Colon (tissue), 2 donors: Measurements from ENCODE around the gene ZNF12.
"Not testable (repeated sequence)": the region's sequence is repeated elsewhere in the genome, so short reads cannot be mapped to it uniquely, and the experiment has no call there.

ENCODE experiments used
- FAIRE-seq: peaks from 2 replicates; lab custom pipeline; 2012; peaks lifted over from hg19 to GRCh38; lab: Jason Lieb, UNC
- donor health status: control.
- donor health status: control.

The ZNF12 gene

DNA sequence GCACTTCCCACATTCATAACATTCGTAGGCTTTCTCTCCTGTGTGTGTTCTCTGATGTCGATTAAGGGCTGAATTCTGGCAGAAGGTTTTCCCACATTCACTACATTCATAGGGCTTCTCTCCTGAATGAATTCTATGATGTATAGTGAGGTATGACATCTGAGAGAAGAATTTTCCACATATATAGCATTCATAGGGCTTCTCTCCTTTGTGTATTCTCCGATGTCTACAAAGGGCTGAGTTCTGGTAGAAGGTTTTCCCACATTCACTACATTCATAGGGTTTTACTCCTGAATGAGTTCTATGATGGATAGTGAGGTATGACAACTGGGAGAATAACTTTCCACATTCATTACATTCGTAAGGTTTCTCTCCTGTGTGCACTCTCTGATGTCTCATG, 15.6 kb downstream of the ZNF12 start:
- no peak for FAIRE-seq

DNA sequence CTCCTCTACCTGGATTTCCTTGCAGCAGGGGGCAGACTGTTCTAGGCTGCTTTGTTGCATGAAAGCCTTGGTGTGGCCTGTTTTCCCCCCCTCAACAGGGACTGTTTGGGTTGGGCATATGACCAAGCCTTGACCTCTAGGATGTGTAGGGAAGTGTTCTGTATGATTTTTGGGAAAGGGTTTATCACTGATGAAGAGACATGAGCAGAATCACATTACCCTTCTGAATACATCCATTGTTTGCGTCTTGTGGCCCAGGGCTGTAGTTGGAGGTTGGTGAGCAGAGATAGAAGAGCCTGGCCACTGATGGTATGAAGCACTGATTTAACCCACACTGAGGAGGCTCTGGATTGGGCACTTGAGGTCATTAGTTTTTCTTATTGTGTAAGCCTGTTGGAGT, 26.6 kb downstream of the ZNF12 start:
- FAIRE-seq = no peak

DNA sequence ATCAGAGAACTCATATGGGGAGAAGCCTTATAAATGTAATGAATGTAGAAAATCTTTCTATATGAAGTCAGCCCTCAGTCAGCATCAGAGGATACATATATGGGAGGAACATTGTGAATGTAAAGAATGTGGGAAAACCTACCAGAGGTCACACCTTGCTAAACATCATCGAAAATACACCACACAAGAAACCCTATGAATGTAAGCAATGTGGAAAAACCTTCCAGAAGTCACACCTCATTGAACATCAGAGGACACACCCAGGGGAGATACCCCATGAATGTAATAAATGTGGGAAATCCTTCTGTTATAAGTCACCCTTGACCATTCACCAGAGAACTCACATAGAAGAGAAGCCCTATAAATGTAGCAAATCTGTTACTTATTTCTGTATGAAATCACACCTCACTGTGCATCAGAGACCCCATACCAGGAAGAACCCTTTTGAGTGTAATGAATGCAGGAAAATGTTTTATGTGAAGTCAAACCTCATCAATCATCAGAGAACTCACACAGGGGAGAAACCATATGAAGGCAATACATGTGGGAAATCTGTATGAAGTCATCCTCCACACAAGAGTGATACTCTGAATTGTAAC, 30.8 kb downstream of the ZNF12 start:
- no peak for FAIRE-seq

DNA sequence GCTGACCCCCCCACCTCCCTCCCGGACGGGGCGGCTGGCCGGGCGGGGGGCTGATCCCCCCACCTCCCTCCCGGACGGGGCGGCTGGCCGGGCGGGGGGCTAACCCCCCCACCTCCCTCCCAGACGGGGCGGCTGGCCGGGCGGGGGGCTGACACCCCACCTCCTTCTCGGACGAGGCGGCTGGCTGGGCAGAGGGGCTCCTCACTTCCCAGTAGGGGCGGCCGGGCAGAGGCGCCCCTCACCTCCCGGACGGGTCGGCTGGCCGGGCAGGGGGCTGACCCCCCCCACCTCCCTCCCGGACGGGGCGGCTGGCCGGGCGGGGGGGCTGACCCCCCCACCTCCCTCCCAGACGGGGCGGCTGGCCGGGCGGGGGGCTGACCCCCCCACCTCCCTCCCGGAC, 35.9 kb downstream of the ZNF12 start:
- not testable (repeated sequence) for FAIRE-seq

DNA sequence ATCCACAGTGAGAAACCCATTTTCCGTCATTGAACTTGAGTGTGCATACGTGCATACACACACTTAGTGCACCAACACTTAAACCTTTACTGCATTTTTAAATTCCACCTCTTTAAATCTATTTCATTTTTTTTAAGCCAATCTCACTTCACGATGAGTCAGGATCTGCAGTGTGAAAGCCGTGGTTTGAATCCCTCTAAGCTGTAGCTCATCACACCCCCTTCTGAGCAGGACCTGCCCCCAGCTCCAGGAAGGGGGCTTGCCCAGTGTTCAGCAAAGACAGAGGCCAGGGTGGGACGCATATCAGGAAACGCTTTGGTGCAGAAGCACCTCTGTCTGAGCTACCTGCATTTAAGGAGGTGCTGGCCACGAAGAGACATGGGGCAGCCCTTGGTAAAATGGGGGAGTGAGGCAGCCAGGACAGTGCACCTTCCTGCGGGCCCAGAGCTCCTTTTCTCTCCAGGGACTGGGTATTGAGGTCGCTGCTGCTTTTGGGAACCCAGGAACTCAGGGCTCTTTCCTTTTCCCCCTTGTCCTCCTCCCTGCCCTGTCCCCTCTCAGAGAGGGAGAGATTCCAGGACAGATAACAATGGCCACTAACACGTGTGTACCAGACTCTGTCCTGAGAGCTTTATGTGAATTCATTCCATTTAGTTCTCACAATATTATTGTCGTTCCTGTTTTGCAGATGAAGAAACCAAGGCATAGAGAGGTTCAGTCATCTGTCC, 48.0 kb downstream of the ZNF12 start:
- no peak for FAIRE-seq

DNA sequence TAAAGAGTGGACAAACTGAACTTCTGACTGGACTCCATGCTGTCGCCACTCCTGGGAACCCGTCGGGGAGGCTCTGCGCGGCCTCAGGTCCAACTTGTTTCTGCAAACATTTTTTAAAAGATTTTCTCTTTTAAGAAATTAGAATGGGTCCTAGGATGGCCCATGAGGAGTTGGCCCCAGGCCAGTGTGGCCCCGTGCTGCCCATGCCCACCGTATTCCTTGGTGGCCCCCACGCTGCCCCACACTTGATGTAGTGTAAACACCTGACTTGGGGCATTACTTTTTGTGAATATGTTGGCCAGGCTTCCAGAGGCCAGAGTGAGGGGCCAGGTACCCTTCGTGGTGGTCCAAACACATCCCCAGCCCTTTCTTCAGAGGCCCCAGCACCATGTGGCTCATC, 50.3 kb downstream of the ZNF12 start:
- no peak for FAIRE-seq

DNA sequence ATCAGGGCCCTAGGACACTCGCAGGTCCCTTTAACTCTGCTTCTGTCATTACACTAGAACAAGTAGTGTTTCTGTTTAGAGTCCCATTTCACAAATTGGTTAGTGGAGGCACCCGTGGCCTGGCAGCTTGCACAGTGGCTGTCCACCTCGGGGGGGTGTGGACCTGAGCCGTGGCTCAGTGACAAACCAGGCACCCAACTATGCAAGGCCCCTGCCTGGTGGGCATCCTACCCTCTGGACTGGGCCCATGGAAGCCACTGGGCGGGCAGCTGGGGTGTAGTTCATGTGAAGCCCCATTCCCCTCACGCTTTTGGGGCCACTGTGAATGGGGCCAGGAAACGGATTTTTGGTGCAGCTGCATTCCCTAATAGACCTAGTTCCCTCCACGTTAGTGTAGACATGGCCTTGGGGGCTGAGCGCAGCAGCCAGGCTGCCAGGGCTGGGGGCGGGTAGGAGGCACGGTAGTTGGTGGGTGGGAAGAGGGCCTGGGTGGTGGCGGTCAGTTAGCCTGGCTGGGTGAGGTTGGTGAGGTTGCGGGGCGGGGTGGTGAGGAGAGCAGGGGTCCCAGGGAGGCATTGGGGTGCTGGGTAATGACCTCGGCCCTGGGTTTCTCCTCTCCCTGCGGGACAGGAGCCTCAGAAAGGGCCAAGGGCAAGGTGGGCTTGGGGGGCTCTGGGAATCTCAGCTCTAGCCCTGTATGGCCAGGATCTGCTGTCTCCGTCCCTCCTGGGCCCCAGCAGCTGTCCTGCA, 50.9 kb downstream of the ZNF12 start:
- no peak for FAIRE-seq

DNA sequence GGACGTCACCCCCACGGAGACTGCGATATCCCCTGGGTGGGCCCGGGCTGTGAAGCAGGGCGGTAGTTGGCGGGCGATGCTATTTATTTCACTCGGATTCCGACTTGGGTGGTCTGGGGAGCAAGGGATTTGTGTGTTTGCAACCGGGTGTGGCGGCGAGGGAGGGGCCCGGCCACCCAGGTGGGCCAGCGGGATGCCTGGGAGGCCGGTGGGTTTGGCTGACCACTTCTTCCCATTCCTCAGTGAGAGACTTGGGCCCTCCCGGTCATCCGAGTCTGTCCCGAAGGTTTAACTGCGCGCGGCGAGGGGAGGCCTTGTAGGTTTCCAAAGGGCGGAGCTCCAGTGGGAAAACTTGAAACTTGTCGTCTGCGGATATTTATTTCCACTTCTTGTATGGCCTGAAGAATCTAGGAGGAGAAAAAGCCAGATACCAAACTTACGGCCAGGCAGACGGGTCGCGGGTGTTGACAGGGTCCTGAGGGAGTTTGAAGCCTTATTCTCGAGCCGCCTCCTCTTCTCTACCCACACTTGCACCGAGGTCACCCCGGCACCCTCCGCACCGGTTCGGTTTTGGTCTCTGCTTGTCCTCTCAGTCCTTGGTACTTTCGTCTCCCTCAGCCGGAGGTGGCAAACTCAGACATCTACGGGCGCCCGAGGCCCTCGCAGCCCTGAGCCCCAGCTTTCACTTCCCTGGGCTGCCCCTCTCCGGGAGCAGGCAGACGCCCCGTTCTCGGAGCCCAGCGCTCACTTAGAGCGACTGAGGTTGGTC, 51.7 kb downstream of the ZNF12 start:
- FAIRE-seq = no peak

DNA sequence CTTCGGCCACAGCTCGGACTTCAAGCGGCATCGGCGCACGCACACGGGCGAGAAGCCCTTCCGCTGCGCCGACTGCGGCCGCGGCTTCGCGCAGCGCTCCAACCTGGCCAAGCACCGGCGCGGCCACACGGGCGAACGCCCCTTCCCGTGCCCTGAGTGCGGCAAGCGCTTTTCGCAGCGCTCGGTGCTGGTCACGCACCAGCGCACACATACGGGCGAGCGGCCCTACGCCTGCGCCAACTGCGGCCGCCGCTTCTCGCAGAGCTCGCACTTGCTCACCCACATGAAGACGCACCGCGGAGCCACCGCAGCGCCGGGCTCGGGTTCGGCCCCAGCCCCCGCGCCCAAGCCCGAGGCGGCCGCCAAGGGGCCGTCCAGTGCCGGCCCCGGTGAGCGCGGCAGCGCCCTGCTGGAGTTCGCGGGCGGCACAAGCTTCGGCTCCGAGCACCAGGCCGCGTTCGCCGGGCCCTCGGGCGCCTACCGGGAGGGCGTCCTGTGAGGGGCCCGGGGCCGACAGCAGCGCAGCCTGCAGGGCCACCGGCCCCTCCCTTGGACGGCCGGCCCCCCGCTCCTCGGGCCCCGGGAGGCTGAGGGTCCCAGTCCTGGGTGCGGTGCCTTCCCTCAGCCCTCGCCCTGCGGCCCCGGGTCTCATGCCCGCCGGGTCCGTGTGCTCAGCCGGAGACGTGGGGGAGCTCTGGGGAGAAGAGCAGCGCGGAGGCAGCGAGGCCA, 52.5 kb downstream of the ZNF12 start:
- no peak for FAIRE-seq

DNA sequence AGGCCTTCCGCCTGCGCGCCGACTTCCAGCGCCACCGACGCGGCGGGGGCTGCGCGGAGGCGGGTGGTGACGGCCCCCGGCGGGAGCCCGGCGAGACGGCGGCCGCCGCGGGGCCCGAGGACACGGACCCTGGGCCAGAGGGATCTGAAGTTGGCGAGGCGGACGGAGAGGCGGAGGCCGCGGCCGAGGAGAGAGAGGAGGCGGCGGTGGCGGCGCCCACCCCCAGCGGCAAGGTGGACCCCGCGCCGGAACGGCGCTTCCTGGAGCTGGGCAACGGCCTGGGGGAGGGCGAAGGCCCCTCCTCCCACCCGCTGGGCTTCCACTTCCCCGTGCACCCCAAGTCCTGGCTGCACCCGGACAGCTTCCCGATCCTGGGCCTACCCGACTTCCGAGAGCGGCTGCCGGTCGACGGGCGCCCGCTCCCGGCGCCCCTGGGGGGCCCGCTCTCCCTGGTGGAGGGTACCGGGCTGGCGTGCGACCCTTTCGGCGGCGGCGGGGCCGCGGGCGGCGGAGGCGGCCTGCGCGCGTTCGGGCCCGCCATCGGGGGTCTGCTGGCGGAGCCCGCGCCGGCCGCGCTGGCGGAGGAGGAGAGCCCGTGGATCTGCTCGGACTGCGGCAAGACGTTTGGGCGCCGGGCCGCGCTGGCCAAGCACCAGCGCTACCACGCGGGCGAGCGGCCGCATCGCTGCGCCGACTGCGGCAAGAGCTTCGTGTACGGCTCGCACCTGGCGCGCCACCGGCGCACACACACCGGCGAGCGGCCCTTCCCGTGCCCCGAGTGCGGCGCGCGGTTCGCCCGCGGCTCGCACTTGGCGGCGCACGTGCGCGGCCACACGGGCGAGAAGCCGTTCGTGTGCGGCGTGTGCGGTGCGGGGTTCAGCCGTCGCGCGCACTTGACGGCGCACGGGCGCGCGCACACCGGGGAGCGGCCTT, 53.4 kb downstream of the ZNF12 start:
- no peak for FAIRE-seq

DNA sequence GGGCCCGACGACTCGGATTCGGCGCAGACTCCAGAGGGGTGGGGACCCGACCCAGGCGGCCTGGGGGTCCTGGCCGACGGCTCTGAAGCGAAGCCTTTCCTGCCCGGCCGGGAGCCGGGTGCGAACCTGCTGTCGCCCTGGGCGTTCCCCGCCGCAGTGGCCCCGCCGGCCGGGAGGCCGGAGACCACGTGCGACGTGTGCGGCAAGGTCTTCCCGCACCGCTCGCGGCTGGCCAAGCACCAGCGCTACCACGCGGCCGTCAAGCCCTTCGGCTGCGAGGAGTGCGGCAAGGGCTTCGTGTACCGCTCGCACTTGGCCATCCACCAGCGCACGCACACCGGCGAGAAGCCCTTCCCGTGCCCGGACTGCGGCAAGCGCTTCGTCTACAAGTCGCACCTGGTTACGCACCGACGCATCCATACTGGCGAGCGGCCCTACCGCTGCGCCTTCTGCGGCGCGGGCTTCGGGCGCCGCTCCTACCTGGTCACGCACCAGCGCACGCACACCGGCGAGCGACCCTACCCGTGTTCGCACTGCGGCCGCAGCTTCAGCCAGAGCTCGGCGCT, 54.2 kb downstream of the ZNF12 start:
- no peak for FAIRE-seq

DNA sequence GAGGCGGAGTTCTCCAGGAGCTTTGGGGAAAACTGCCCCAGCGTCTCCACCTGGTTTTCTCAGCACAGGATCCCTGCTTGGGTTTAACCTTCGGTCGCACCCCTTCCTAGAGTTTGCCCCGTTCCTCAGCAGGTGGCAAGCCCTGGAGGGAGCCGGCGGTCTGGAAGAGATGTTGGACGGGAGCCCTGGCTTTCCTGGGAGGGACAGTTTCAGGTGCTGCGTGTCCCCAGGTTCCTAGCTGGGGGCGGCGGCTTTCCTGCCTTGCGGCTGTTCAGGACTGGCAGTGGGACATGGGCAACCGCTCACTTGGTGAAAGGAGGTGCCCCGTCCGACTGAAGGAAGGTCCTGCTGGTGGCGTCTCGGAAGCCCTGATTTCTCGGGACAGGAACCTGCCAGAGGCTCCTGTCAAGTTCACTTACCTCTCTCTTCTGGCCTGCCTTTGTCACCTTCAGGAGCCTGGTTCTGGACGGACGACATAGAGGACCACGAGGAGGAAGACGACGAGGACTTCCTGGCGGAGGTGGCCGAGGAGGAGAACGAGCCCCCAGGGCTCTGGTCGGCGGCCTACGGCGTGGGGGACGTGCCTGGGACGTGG, 54.8 kb downstream of the ZNF12 start:
- FAIRE-seq = no peak

DNA sequence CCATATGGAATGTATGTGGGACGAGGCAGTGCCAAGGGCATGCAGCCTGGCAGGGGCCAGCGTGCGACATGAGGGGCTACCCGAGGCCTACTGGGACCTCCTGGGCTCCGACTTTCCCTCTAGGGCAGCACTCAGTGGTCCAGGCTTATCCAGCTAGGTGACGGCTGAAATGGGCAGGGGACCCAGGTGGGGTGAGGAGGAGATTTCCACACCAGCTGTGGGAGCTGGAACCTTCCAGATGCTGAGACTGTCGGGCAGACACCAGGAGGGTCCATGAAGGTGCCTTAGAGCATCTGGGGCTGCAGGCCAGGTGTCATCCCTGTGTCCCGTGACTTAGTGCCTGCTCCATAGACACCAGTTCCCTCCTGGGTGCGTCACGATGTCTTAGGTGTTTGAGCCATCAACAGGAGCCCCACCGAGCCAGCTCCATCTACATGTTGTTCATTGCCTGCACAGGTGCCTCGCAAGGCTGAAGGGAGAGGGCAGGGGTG, 56.2 kb downstream of the ZNF12 start:
- no peak for FAIRE-seq

DNA sequence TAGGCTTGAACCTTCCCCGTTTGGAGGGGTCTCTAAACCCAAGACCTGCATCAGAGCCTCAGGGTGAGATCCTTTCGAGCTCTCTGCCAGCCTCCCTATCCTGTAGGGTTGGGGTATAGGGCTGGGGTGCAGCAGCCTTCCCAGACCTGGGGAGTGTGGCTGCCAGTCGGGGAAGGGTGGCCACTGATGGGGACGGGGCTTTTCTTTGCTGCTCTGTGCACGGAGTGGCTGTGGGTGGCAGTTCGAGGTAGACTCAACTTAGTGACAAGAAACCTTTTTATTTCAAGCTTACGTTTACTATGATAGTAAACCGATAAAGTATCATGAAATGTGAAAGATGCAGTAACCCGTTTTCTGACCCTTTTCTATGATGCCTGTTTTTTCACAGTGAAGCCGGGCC, 56.7 kb downstream of the ZNF12 start:
- FAIRE-seq = no peak

DNA sequence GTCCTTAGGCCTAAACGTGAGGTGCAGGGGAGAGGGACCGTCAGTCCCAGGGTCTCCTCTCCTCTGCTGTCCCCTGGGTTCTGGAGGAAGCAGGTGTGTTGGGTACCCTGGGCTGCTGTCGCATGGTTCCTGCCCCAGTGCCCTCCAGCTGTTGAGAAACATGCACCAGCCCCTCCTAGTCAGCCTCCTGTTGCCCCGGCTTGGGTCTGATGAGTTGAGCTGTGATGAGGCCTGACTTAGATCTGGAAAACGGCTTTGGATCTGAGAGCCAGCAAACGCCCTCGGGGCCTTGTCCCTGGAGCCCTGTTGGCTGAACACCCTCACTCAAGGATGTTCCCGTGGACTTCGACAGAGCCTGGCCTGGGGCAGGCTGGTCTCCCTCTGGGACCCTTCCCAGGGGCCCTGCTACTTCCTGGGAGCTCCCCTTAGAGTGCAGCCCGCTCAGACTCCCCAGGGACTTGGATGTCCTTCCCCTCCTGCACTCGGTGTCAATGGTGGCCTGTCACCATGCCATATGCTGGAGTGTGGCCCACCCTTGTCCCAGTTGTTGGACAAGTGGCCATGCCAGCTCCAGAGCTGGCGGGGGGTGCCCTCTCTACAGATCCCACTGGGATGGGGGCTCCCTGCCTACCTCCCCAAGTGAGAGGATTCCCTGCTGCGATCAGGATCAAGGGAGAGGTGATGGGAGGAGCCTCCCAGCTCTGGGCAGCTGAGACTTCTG, 57.3 kb downstream of the ZNF12 start:
- no peak for FAIRE-seq

DNA sequence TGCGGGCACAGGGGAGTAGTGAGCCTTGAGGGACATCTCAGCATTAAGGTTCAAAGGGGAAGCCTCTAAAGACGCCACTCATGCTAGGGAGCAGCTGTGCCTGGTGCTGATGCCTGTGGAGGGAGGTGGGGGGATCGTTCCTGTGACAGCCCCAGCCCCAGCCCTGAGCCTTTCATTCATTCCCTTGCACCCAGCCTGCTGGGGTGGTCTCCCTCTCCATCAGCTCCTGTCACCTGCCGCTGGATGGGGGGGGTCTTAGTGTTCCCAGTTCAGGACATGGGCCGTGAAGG, 58.0 kb downstream of the ZNF12 start:
- FAIRE-seq = no peak

DNA sequence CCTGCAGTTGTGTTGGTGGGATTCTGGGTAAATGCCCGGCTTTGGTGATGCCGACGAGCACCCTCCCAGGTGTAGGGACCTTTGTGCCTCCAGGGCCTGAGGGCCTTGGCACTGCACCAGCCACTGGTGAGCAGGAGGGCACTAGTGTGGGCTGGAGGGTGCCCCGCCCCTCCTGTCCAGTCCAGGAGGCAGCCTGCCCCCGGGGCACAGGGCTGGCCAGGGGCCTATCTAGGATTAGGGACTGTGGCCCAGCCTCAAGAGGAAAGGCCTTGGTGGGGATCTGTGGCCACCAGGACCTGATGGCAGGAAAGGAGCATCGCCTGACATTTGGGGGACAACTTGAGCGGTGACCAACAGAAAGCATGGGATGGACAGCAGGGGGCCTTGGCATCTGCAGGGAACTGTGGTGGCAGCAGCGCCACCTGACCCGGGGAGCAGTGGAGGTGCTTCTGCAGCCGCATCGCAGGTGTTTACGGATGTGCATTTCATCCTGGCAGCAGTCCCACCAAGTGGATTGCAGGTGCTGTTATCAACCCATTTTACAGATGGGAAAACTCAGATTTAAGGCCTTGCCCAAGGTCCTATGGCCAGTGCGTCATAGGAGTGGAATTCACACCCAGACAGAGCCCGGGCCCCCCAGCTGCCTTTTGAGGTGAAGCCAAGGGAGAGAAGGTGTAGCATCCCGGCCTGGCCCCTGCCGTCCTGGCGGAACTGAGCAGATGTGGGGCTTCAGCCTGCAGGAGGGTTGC, 58.5 kb downstream of the ZNF12 start:
- FAIRE-seq = no peak

DNA sequence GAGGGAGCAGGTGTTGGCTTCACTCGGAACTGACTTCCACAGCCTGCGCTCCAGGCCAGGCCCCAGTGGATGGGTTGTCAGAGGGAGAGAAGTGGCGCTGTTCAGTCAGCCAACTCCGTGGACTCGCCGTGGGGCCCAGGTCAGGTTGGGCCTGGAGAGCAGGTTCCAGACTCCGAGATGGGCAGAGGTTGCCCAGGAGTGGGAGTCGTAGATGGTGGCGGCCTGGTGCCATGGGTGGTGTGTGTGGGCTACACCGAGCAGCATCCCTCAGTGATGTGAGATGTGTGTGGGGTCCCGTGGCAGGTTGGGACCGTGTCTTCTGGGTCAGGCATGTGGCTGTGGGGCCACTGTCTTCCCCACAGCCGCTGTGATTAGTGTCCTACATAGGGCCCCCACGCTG, 59.2 kb downstream of the ZNF12 start:
- FAIRE-seq = no peak

DNA sequence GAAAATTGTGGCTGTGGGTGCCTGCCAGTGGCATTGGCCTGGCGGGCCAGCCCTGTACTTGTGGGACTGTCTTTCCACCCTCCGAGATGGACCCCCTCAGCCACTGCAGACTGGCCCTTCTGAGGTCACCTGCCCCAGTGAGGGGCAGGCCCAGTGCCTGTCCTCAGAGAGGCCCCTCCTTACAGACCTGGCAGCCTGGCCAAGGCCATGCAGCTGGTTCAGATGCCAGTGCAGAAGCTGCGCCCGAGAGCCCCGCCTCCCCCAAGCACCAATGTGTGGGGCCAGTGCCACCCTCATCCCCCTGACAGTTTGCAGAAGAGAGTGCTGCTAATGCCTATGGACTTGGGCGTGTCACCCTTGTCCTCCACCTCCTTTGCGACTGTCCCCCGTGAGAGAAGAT, 59.7 kb downstream of the ZNF12 start:
- no peak for FAIRE-seq
